Measurements from ENCODE around the gene CCDC57. TPM values are rescaled to one million over a fixed set of nuclear protein-coding genes. Genes with fewer than 3 reads are reported as not detected.
"Not testable (repeated sequence)": the region's sequence is repeated elsewhere in the genome, so short reads cannot be mapped to it uniquely, and the experiment has no call there.

The CCDC57 gene
- total and polyA plus RNA-seq, 9 of the 15 experiments (the other 6 are each of a cell fraction or from before 2014, with no cell fraction given): 0.83 to 36.2 (median 13.6) TPM

DNA sequence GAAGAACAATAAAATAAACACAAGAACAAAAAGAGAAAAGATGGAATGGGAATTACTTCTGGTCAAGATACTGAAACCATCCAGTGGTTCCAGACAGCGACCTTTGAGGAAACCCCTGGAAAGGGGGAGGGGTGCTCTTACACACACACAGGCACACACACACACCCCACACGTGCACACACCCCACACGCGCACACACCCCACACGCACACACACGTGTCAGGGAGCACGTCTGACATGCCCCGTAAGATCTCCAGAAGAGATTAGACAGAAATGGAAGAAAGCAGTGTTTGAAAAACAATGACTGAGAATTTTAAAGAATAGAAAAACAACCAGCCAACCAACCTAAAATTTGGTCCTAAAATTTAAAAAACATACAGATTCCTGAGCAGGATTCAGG, 69.3 kb downstream of the CCDC57 start (continued):
- TF ChIP-seq, protein P1, sequence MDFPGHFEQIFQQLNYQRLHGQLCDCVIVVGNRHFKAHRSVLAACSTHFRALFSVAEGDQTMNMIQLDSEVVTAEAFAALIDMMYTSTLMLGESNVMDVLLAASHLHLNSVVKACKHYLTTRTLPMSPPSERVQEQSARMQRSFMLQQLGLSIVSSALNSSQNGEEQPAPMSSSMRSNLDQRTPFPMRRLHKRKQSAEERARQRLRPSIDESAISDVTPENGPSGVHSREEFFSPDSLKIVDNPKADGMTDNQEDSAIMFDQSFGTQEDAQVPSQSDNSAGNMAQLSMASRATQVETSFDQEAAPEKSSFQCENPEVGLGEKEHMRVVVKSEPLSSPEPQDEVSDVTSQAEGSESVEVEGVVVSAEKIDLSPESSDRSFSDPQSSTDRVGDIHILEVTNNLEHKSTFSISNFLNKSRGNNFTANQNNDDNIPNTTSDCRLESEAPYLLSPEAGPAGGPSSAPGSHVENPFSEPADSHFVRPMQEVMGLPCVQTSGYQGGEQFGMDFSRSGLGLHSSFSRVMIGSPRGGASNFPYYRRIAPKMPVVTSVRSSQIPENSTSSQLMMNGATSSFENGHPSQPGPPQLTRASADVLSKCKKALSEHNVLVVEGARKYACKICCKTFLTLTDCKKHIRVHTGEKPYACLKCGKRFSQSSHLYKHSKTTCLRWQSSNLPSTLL (IDR thresholded peaks at IDR 0.05): no peak
- TF ChIP-seq, protein P2, sequence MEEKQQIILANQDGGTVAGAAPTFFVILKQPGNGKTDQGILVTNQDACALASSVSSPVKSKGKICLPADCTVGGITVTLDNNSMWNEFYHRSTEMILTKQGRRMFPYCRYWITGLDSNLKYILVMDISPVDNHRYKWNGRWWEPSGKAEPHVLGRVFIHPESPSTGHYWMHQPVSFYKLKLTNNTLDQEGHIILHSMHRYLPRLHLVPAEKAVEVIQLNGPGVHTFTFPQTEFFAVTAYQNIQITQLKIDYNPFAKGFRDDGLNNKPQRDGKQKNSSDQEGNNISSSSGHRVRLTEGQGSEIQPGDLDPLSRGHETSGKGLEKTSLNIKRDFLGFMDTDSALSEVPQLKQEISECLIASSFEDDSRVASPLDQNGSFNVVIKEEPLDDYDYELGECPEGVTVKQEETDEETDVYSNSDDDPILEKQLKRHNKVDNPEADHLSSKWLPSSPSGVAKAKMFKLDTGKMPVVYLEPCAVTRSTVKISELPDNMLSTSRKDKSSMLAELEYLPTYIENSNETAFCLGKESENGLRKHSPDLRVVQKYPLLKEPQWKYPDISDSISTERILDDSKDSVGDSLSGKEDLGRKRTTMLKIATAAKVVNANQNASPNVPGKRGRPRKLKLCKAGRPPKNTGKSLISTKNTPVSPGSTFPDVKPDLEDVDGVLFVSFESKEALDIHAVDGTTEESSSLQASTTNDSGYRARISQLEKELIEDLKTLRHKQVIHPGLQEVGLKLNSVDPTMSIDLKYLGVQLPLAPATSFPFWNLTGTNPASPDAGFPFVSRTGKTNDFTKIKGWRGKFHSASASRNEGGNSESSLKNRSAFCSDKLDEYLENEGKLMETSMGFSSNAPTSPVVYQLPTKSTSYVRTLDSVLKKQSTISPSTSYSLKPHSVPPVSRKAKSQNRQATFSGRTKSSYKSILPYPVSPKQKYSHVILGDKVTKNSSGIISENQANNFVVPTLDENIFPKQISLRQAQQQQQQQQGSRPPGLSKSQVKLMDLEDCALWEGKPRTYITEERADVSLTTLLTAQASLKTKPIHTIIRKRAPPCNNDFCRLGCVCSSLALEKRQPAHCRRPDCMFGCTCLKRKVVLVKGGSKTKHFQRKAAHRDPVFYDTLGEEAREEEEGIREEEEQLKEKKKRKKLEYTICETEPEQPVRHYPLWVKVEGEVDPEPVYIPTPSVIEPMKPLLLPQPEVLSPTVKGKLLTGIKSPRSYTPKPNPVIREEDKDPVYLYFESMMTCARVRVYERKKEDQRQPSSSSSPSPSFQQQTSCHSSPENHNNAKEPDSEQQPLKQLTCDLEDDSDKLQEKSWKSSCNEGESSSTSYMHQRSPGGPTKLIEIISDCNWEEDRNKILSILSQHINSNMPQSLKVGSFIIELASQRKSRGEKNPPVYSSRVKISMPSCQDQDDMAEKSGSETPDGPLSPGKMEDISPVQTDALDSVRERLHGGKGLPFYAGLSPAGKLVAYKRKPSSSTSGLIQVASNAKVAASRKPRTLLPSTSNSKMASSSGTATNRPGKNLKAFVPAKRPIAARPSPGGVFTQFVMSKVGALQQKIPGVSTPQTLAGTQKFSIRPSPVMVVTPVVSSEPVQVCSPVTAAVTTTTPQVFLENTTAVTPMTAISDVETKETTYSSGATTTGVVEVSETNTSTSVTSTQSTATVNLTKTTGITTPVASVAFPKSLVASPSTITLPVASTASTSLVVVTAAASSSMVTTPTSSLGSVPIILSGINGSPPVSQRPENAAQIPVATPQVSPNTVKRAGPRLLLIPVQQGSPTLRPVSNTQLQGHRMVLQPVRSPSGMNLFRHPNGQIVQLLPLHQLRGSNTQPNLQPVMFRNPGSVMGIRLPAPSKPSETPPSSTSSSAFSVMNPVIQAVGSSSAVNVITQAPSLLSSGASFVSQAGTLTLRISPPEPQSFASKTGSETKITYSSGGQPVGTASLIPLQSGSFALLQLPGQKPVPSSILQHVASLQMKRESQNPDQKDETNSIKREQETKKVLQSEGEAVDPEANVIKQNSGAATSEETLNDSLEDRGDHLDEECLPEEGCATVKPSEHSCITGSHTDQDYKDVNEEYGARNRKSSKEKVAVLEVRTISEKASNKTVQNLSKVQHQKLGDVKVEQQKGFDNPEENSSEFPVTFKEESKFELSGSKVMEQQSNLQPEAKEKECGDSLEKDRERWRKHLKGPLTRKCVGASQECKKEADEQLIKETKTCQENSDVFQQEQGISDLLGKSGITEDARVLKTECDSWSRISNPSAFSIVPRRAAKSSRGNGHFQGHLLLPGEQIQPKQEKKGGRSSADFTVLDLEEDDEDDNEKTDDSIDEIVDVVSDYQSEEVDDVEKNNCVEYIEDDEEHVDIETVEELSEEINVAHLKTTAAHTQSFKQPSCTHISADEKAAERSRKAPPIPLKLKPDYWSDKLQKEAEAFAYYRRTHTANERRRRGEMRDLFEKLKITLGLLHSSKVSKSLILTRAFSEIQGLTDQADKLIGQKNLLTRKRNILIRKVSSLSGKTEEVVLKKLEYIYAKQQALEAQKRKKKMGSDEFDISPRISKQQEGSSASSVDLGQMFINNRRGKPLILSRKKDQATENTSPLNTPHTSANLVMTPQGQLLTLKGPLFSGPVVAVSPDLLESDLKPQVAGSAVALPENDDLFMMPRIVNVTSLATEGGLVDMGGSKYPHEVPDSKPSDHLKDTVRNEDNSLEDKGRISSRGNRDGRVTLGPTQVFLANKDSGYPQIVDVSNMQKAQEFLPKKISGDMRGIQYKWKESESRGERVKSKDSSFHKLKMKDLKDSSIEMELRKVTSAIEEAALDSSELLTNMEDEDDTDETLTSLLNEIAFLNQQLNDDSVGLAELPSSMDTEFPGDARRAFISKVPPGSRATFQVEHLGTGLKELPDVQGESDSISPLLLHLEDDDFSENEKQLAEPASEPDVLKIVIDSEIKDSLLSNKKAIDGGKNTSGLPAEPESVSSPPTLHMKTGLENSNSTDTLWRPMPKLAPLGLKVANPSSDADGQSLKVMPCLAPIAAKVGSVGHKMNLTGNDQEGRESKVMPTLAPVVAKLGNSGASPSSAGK (IDR thresholded peaks at IDR 0.05): 0 out of 2 replicates have a peak, but pooled peaks have one; percentile 21
- TF ChIP-seq SETDB1 (IDR thresholded peaks at IDR 0.05; ENCODE audit: low read length) (no peak), POLR2G (IDR thresholded peaks at IDR 0.05; ENCODE audit: low read depth, low read length) (no peak)

DNA sequence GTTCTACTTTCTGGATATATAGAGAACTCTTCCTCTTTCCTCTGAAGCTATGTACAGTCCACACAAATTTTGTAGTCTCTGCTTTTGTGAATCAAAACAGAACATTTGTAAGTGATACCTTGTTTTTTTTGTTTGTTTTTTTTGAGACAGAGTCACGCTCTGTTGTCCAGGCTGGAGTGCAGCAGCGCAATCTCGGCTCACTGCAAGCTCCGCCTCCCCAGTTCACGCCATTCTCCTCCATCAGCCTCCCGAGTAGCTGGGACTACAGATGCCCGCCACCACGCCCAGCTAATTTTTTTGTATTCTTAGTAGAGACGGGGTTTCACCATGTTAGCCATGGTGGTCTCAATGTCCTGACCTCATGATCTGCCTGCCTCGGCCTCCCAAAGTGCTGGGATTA, 72.7 kb downstream of the CCDC57 start:
- CTCF ChIA-PET (ENCODE audit: low intra/inter-chr PET ratio); H2AFZ ChIP-seq (ENCODE audit: low read depth, low read length); H4K20me1 ChIP-seq (replicated peaks; ENCODE audit: control insufficient read depth, insufficient read depth, low read length); BruUV-seq (replicated peaks); H3K27me3 ChIP-seq (ENCODE audit: control insufficient read depth in 2 of 2, insufficient read depth in 2 of 2, low read length in 2 of 2); ATAC-seq; H3K9ac ChIP-seq (ENCODE audit: insufficient read depth in 1 of 2, low read depth in 2 of 2, low read length in 2 of 2); H3K4me3 ChIP-seq; H3K9me1 ChIP-seq (ENCODE audit: control insufficient read depth, insufficient read depth, low read length); H3K36me3 ChIP-seq (ENCODE audit: control insufficient read depth, insufficient read depth, low read length); H3K27ac ChIP-seq (ENCODE audit: extremely low read depth, low read depth, low read length); in situ Hi-C loops (cut with MboI); FAIRE-seq; H3K4me2 ChIP-seq (ENCODE audit: insufficient read depth, low read length); H3K9me3 ChIP-seq (replicated peaks; ENCODE audit: control insufficient read depth, insufficient read depth, low read depth, low read length); H3K79me2 ChIP-seq (ENCODE audit: control insufficient read depth, insufficient read depth, low read length); DNase-seq (ENCODE audit: extremely low read depth in 1 of 4, low spot score in 3 of 4): not testable (repeated sequence)
- 82% methylated on average over 10 of the region's 10 CpGs for WGBS (ENCODE audit: insufficient coverage, low coverage, missing lambda C conversion rate)
- intact Hi-C loops (cut with micrococcal nuclease): loop anchor here (5.0 kb wide), 1 partner anchor 33 kb away; no protein-coding TSS in a partner anchor
- POLR2A ChIA-PET: interaction anchor here (0.6 kb wide), 1 partner anchor 41 kb away, joined by 4 read pairs; no protein-coding TSS in a partner anchor
- H3K4me1 ChIP-seq (replicated peaks in 1 of 2; ENCODE audit: control insufficient read depth in 2 of 2, insufficient read depth in 2 of 2, low read length in 2 of 2): peaks cover 0 to 11% of the 10 kb centered on the region in 2 experiments; a peak in 3 of 5 replicates
